ENCODE data around the gene STAC. TPM values are rescaled to one million over a fixed set of nuclear protein-coding genes. Genes with fewer than 3 reads are reported as not detected.
"Not testable (repeated sequence)": the region's sequence is repeated elsewhere in the genome, so short reads cannot be mapped to it uniquely, and the experiment has no call there.

STAC gene
- total RNA-seq, 1 donor from 2014 or later: 7.1 TPM

DNA sequence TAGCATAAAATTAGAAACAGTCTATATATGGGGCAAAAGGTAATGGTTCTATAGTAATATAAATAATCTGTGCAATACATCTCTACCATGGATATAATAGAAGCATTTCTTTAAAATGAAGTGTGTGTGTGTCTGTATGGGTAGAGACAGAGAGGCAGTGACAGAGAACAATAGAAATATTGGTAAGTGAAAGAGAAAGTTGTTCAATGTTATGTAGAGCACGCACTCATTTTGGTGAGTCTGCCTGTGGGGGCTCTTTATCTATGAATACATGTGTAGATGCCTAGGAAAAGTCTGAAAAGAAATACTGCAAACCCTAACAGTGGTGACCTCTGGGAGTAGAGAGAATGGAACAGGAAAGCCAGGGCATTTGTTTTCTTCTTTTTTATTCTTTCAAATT, 182.6 kb downstream of the STAC start:
- Histone ChIP-seq H3K79me2 (ENCODE audit: insufficient read depth, low read length) (no peaks in the 10 kb centered on the region), H3K4me3 (ENCODE audit: insufficient read depth, low read depth, low read length) (no peak overlapping the region), H3K27ac (ENCODE audit: low read depth, low read length) (no peak overlapping the region), H4K20me1 (ENCODE audit: insufficient read depth, low read length) (no peaks in the 10 kb centered on the region), H3K9me3 (ENCODE audit: insufficient read depth, low read depth, low read length) (peaks cover 3% of the 10 kb centered on the region), H2AFZ (ENCODE audit: low read depth, low read length) (no peak overlapping the region), H3K4me2 (ENCODE audit: low read length) (no peak overlapping the region), H3K4me1 (ENCODE audit: insufficient read depth, low read length) (no peaks in the 10 kb centered on the region), H3K27me3 (ENCODE audit: insufficient read depth, low read length) (no peaks in the 10 kb centered on the region), H3K36me3 (ENCODE audit: insufficient read depth, low read length) (no peaks in the 10 kb centered on the region), H3K9ac (ENCODE audit: low read length) (no peak overlapping the region)
- Mint-ChIP-seq H3K4me1 (ENCODE audit: low read depth, unreplicated experiment) (peaks cover 6% of the 10 kb centered on the region), H3K27ac (ENCODE audit: unreplicated experiment) (no peak overlapping the region), H3K4me3 (ENCODE audit: unreplicated experiment) (no peak overlapping the region), H3K27me3 (ENCODE audit: low read depth, unreplicated experiment) (peaks cover 5% of the 10 kb centered on the region), H3K9me3 (ENCODE audit: unreplicated experiment) (peaks cover 2% of the 10 kb centered on the region), H3K36me3 (ENCODE audit: low read depth, unreplicated experiment) (no peaks in the 10 kb centered on the region)
- FAIRE-seq: no peak
- TF ChIP-seq EZH2 (IDR thresholded peaks at IDR 0.05; ENCODE audit: insufficient read depth, low read length): no peak
- TF ChIP-seq, protein P1, sequence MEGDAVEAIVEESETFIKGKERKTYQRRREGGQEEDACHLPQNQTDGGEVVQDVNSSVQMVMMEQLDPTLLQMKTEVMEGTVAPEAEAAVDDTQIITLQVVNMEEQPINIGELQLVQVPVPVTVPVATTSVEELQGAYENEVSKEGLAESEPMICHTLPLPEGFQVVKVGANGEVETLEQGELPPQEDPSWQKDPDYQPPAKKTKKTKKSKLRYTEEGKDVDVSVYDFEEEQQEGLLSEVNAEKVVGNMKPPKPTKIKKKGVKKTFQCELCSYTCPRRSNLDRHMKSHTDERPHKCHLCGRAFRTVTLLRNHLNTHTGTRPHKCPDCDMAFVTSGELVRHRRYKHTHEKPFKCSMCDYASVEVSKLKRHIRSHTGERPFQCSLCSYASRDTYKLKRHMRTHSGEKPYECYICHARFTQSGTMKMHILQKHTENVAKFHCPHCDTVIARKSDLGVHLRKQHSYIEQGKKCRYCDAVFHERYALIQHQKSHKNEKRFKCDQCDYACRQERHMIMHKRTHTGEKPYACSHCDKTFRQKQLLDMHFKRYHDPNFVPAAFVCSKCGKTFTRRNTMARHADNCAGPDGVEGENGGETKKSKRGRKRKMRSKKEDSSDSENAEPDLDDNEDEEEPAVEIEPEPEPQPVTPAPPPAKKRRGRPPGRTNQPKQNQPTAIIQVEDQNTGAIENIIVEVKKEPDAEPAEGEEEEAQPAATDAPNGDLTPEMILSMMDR (IDR thresholded peaks at IDR 0.05; ENCODE audit: insufficient read depth, low read depth, low read length): no peak
- no peak for DNase-seq (ENCODE audit: low read depth)

DNA sequence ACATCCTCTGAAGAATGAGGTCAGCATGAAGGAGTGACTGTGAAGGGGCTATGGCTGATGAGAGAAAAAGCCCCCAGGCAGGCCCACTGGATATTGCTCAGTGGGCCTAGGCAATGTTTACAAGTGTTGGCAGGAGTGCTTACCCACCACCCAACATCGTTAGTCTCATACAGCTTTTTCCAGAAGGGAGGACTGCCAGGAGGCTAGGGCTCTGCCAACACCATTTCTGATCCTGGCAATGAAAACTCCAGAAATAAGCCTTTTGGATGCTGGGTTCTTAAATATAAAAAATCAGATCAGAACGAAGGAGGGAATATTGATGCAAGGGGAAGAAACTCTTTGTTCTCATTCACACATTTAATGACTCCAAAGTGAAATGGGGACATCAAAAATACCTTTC, 194.9 kb downstream of the STAC start:
- no peak overlapping the region for H3K4me3 Mint-ChIP-seq (ENCODE audit: unreplicated experiment)
- Histone ChIP-seq H2AFZ (ENCODE audit: low read depth, low read length) (no peak overlapping the region), H3K9me3 (ENCODE audit: insufficient read depth, low read depth, low read length) (no peaks in the 10 kb centered on the region), H4K20me1 (ENCODE audit: insufficient read depth, low read length) (no peaks in the 10 kb centered on the region), H3K9ac (ENCODE audit: low read length) (no peak overlapping the region), H3K27me3 (ENCODE audit: insufficient read depth, low read length) (no peaks in the 10 kb centered on the region), H3K79me2 (ENCODE audit: insufficient read depth, low read length) (no peaks in the 10 kb centered on the region), H3K4me3 (ENCODE audit: insufficient read depth, low read depth, low read length) (no peak overlapping the region), H3K36me3 (ENCODE audit: insufficient read depth, low read length) (no peaks in the 10 kb centered on the region), H3K4me2 (ENCODE audit: low read length) (no peak overlapping the region), H3K4me1 (ENCODE audit: insufficient read depth, low read length) (no peaks in the 10 kb centered on the region), H3K27ac (ENCODE audit: low read depth, low read length) (no peak overlapping the region)
- DNase-seq (ENCODE audit: low read depth) (no peak), FAIRE-seq (no peak)
- H3K27me3 Mint-ChIP-seq (ENCODE audit: low read depth, unreplicated experiment): no peaks in the 10 kb centered on the region
- no peaks in the 10 kb centered on the region for H3K4me1 Mint-ChIP-seq (ENCODE audit: low read depth, unreplicated experiment)
- H3K27ac Mint-ChIP-seq (ENCODE audit: unreplicated experiment): no peak overlapping the region
- H3K36me3 Mint-ChIP-seq (ENCODE audit: low read depth, unreplicated experiment): no peaks in the 10 kb centered on the region
- H3K9me3 Mint-ChIP-seq (ENCODE audit: unreplicated experiment): peaks cover 18% of the 10 kb centered on the region
- TF ChIP-seq, protein P1 (IDR thresholded peaks at IDR 0.05; ENCODE audit: insufficient read depth, low read depth, low read length): no peak
- TF ChIP-seq EZH2 (IDR thresholded peaks at IDR 0.05; ENCODE audit: insufficient read depth, low read length): no peak

DNA sequence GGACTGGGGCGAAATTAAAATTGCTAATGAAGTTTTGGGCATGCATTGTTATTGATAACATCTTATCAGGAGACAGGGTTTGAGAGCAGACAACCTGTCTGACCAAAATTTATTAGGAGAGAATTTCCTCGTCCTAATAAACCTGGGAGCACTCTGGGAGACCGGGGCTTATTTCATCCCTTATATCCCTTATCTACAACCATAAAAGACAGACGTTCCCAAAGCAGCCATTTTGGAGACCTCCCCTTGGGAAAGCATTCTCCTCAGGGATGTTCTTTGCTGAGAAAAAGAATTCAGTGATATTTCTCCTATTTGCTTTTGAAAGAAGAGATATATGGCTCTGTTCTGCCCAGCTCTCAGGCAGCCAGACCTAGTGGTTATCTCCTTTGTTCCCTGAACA, 198.1 kb downstream of the STAC start:
- not testable (repeated sequence) for H3K79me2 ChIP-seq (ENCODE audit: insufficient read depth, low read length); FAIRE-seq; H3K27ac ChIP-seq (ENCODE audit: low read depth, low read length); H4K20me1 ChIP-seq (ENCODE audit: insufficient read depth, low read length); DNase-seq (ENCODE audit: low read depth); H3K36me3 ChIP-seq (ENCODE audit: insufficient read depth, low read length); H3K36me3 Mint-ChIP-seq (ENCODE audit: low read depth, unreplicated experiment); H3K27me3 Mint-ChIP-seq (ENCODE audit: low read depth, unreplicated experiment); H3K4me3 Mint-ChIP-seq (ENCODE audit: unreplicated experiment); H3K4me3 ChIP-seq (ENCODE audit: insufficient read depth, low read depth, low read length); H3K4me1 ChIP-seq (ENCODE audit: insufficient read depth, low read length); H3K27me3 ChIP-seq (ENCODE audit: insufficient read depth, low read length); H3K9ac ChIP-seq (ENCODE audit: low read length); H3K9me3 ChIP-seq (ENCODE audit: insufficient read depth, low read depth, low read length); H3K27ac Mint-ChIP-seq (ENCODE audit: unreplicated experiment); H3K4me1 Mint-ChIP-seq (ENCODE audit: low read depth, unreplicated experiment); H3K4me2 ChIP-seq (ENCODE audit: low read length); H2AFZ ChIP-seq (ENCODE audit: low read depth, low read length)
- peaks cover 16% of the 10 kb centered on the region for H3K9me3 Mint-ChIP-seq (ENCODE audit: unreplicated experiment)
